HCT116 (cell line): ENCODE data around the gene TYMP. TPM values are rescaled to one million over a fixed set of nuclear protein-coding genes. Genes with fewer than 3 reads are reported as not detected.

Source experiments
- ATAC-seq: fragments of 200-7000 bp; cut with Tn5 transposase; 2 replicates; pipeline ENCODE4 v1.9.1; 2020; ENCODE audit warnings: mild to moderate bottlenecking, moderate library complexity
- BruUV-seq: library from RNA; stranded (reverse); fragments of 400-500 nt; replicated peaks from 2 replicates; lab custom pipeline; 2021; lab: Mats Ljungman, UMichigan
- CTCF ChIA-PET: fragments of 300-600 bp; sonication (Branson Sonifier 250); formaldehyde crosslinking; loops from one replicate; lab custom pipeline; 2021; ENCODE audit warnings: antibody characterized with exemption; lab: Charles Lee
- POLR2A ChIA-PET: fragments of 300-600, 350-600 bp; sonication (Branson Sonifier 250); formaldehyde crosslinking; loops from one replicate; lab custom pipeline; 2021; ENCODE audit warnings: antibody characterized with exemption; lab: Charles Lee
- RAD21 ChIA-PET, 2 experiments: fragments of 300-600 bp; sonication (Branson Sonifier 250); formaldehyde crosslinking; loops; one replicate each; lab custom pipeline; 2023; ENCODE audit warnings: low total read pairs in 2 of 2; ENCODE audit not compliant: uncharacterized antibody in 2 of 2, unreplicated experiment in 2 of 2, low non-redundant PET in 1 of 2; lab: Charles Lee
- DNase-seq: peaks from one replicate; pipeline ENCODE4 v3.0.0-alpha.2; 2010; ENCODE audit warnings: low read depth, low spot score
- H2AFZ ChIP-seq: fragments of 200-600 bp; shearing (Covaris generic), sonication (generic); 2 replicates; pipeline ENCODE4 v1.6.1; 2017; ENCODE audit warnings: low read depth, mixed run types, mixed read lengths, antibody characterized with exemption, low read length; ENCODE audit not compliant: poor library complexity, severe bottlenecking
- H3K27ac ChIP-seq: 2 replicates; pipeline ENCODE4 v1.5.1; 2012; ENCODE audit warnings: low read depth, low read length
- H3K27me3 ChIP-seq: fragments of 200-600 bp; sonication (generic); 2 replicates; pipeline ENCODE4 v1.6.1; 2016; ENCODE audit warnings: mixed run types, low read length, mixed read lengths; ENCODE audit not compliant: insufficient read depth
- H3K36me3 ChIP-seq, 2 experiments: fragments of 200-500 bp in 1 of 2; fragments of 200-600 bp in 1 of 2; sonication (Bioruptor generic) in 1 of 2; sonication (generic) in 1 of 2; 2 replicates each; pipeline versions ENCODE4 v1.5.1 to v1.6.1; 2014 to 2016; ENCODE audit warnings: low read length in 2 of 2, inconsistent platforms in 1 of 2, mixed read lengths in 1 of 2, mixed run types in 1 of 2; ENCODE audit not compliant: insufficient read depth in 2 of 2, control insufficient read depth in 1 of 2
- H3K4me1 ChIP-seq, 2 experiments: fragments of 200-600 bp in 1 of 2; sonication (generic) in 1 of 2; 2 replicates each; pipeline versions ENCODE4 v1.5.1 to v1.6.1; 2012 to 2017; ENCODE audit warnings: low read length in 2 of 2, inconsistent platforms in 1 of 2, mild to moderate bottlenecking in 1 of 2, mixed read lengths in 1 of 2, mixed run types in 1 of 2, moderate library complexity in 1 of 2; ENCODE audit not compliant: insufficient read depth in 2 of 2, control insufficient read depth in 1 of 2
- H3K4me2 ChIP-seq: fragments of 200-600 bp; sonication (generic); 2 replicates; pipeline ENCODE4 v1.6.1; 2017; ENCODE audit warnings: mixed run types, low read length, mixed read lengths
- H3K4me3 ChIP-seq, 2 experiments: fragments of 200-600 bp in 1 of 2; sonication (generic) in 1 of 2; replicated peaks in 1 of 2; 2 replicates each; pipeline ENCODE4 v1.5.1; 2011 to 2016; ENCODE audit warnings: low read length in 2 of 2, control low read depth in 1 of 2, low read depth in 1 of 2, mild to moderate bottlenecking in 1 of 2, mixed read lengths in 1 of 2, mixed run types in 1 of 2
- H3K79me2 ChIP-seq: fragments of 200-600 bp; sonication (generic); 2 replicates; pipeline ENCODE4 v1.6.1; 2017; ENCODE audit warnings: mild to moderate bottlenecking, mixed run types, low read length, moderate library complexity, mixed read lengths; ENCODE audit not compliant: insufficient read depth
- H3K9ac ChIP-seq: fragments of 200-600 bp; sonication (generic); 2 replicates; pipeline ENCODE4 v1.6.1; 2016; ENCODE audit warnings: low read length, mixed read lengths
- H3K9me2 ChIP-seq: fragments of 200-600 bp; sonication (generic), shearing (Covaris generic); 2 replicates; pipeline ENCODE4 v1.6.1; 2017; ENCODE audit warnings: mixed run types, mild to moderate bottlenecking, moderate library complexity; ENCODE audit not compliant: insufficient read depth
- H3K9me3 ChIP-seq, 2 experiments: fragments of 200-500 bp in 1 of 2; fragments of 200-600 bp in 1 of 2; sonication (Bioruptor generic) in 1 of 2; sonication (generic) in 1 of 2; 2 replicates each; pipeline ENCODE4 v1.6.1; 2014 to 2017; ENCODE audit warnings: low read length in 2 of 2, mixed read lengths in 2 of 2, inconsistent platforms in 1 of 2, low read depth in 1 of 2, mild to moderate bottlenecking in 1 of 2, mixed run types in 1 of 2, moderate library complexity in 1 of 2; ENCODE audit not compliant: control insufficient read depth in 1 of 2, insufficient read depth in 1 of 2
- H4K20me1 ChIP-seq: fragments of 200-600 bp; sonication (generic), shearing (Covaris generic); 2 replicates; pipeline ENCODE4 v1.6.1; 2017; ENCODE audit warnings: mixed run types, mild to moderate bottlenecking, moderate library complexity; ENCODE audit not compliant: insufficient read depth
- CBX3 ChIP-seq: IDR thresholded peaks from 2 replicates; pipeline ENCODE4 v1.6.1; 2012; ENCODE audit warnings: low read depth
- FOSL1 ChIP-seq: IDR thresholded peaks from 2 replicates; pipeline ENCODE4 v1.6.1; 2012; ENCODE audit warnings: low read depth
- JUND ChIP-seq: IDR thresholded peaks from 2 replicates; pipeline ENCODE4 v1.6.1; 2012
- POLR2AphosphoS5 ChIP-seq: IDR thresholded peaks from 2 replicates; pipeline ENCODE4 v1.6.1; 2011; ENCODE audit warnings: mild to moderate bottlenecking, low read depth, low read length, moderate library complexity
- SIN3A ChIP-seq: IDR thresholded peaks from 2 replicates; pipeline ENCODE4 v1.6.1; 2012; ENCODE audit warnings: low read depth
- ZFX ChIP-seq: fragments of 450-650 bp; IDR thresholded peaks from 2 replicates; pipeline ENCODE4 v1.6.1; 2017
- ZNF274 ChIP-seq: fragments of 200-500 bp; sonication (Bioruptor generic); IDR thresholded peaks from 2 replicates; pipeline ENCODE4 v1.6.1; 2014; ENCODE audit warnings: mild to moderate bottlenecking, low read depth, low read length, inconsistent platforms
- intact Hi-C: fragments of 100-400 bp; cut with micrococcal nuclease; formaldehyde crosslinking; loops from 2 replicates; pipeline ENCODE4 v1.10.0; 2022
- total RNA-seq: library from RNA; stranded (reverse); gene quantifications from one replicate; pipeline ENCODE4 v1.2.1, GENCODE V29; 2021; ENCODE audit not compliant: unreplicated experiment

TYMP gene
- total RNA-seq, 1 experiment from 2014 or later = 43.2 TPM

GRCh38 chr22:50572965-50573364, 43.2 kb upstream of the TYMP start:
- Histone ChIP-seq H3K4me3 (no peak overlapping the region), H3K79me2 (no peaks in the 10 kb centered on the region), H3K27ac (no peak overlapping the region), H3K9me3 (no peaks in the 10 kb centered on the region), H3K9ac (no peak overlapping the region), H3K4me1 (no peaks in the 10 kb centered on the region; a peak in 1 of 4 replicates)
- intact Hi-C loops = no loop called here
- BruUV-seq = no TSS peak
- no peak for TF ChIP-seq JUND
- TF ChIP-seq CBX3 = no peak
- TF ChIP-seq ZFX = no peak
- TF ChIP-seq ZNF274 = no peak
- no peak for TF ChIP-seq POLR2AphosphoS5
- TF ChIP-seq, all 23 proteins: peak for 0
- H3K27me3 ChIP-seq = no peaks in the 10 kb centered on the region
- RAD21 ChIA-PET = no interaction called here
- no peaks in the 10 kb centered on the region for H4K20me1 ChIP-seq
- POLR2A ChIA-PET = no interaction called here
- peaks cover 0 to 5% of the 10 kb centered on the region in 2 experiments; a peak in 1 of 4 replicates for H3K36me3 ChIP-seq
- no peak overlapping the region for H2AFZ ChIP-seq
- no peaks in the 10 kb centered on the region for H3K9me2 ChIP-seq
- no peak overlapping the region for H3K4me2 ChIP-seq
- CTCF ChIA-PET = interaction anchor here (1.2 kb wide), 1 partner anchor 10 kb away, joined by 9 read pairs; the partner anchor contains the start of gene SYCE3
- DNase-seq = no peak
- ATAC-seq = no peak

GRCh38 chr22:50571264-50572175, 41.7 kb upstream of the TYMP start:
- BruUV-seq = no TSS peak
- Histone ChIP-seq H3K9ac (no peak overlapping the region), H3K4me1 (no peaks in the 10 kb centered on the region; a peak in 1 of 4 replicates), H4K20me1 (no peaks in the 10 kb centered on the region), H3K79me2 (no peaks in the 10 kb centered on the region), H2AFZ (no peak overlapping the region), H3K27ac (no peak overlapping the region), H3K4me2 (no peak overlapping the region), H3K9me2 (no peaks in the 10 kb centered on the region), H3K4me3 (no peak overlapping the region), H3K9me3 (no peaks in the 10 kb centered on the region), H3K36me3 (peaks cover 0 to 5% of the 10 kb centered on the region in 2 experiments; a peak in 1 of 4 replicates), H3K27me3 (no peaks in the 10 kb centered on the region)
- DNase-seq = no peak
- ChIA-PET CTCF (interaction anchor here (1.2 kb wide), 1 partner anchor 9 kb away, joined by 9 read pairs; the partner anchor contains the start of gene SYCE3), RAD21 (no interaction called here), POLR2A (no interaction called here)
- no peak for ATAC-seq
- TF ChIP-seq SIN3A (no peak), FOSL1 (no peak)
- intact Hi-C loops = no loop called here
